ENCODE results near the gene TLL2. TPM values are rescaled to one million over a fixed set of nuclear protein-coding genes. Genes with fewer than 3 reads are reported as not detected.

The TLL2 gene
- total and polyA plus RNA-seq, 2 experiments from 2014 or later = 2.6 to 3.0 TPM

DNA sequence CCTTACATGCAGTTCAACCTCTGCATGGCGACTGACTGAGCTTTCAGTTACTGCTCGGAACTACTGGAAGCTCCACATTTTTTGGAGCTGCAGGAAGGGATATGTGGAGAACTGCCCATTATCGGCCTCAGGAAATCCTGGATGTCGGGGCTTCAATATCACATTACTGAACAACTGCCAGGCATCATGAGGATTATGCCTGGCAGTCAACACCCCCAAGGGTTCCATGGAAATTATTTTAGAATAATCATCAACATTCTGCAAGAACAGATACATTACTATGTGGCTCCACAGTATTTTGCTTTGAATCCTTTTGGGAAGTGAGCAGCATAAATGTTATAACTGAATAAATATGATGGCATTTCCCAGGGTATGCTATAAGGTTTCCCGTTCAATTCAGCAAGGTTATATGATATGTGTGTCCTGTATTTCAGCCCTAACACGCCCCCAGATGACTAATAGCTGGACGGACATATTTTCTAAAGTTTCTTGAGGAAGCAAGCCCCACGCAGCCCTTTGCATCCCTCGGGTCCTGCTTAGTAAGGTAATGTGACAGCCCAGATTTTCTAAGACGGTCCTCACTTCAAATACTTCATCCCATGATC is 101.9 kb downstream of the TLL2 start:
- TF ChIP-seq, protein P1, sequence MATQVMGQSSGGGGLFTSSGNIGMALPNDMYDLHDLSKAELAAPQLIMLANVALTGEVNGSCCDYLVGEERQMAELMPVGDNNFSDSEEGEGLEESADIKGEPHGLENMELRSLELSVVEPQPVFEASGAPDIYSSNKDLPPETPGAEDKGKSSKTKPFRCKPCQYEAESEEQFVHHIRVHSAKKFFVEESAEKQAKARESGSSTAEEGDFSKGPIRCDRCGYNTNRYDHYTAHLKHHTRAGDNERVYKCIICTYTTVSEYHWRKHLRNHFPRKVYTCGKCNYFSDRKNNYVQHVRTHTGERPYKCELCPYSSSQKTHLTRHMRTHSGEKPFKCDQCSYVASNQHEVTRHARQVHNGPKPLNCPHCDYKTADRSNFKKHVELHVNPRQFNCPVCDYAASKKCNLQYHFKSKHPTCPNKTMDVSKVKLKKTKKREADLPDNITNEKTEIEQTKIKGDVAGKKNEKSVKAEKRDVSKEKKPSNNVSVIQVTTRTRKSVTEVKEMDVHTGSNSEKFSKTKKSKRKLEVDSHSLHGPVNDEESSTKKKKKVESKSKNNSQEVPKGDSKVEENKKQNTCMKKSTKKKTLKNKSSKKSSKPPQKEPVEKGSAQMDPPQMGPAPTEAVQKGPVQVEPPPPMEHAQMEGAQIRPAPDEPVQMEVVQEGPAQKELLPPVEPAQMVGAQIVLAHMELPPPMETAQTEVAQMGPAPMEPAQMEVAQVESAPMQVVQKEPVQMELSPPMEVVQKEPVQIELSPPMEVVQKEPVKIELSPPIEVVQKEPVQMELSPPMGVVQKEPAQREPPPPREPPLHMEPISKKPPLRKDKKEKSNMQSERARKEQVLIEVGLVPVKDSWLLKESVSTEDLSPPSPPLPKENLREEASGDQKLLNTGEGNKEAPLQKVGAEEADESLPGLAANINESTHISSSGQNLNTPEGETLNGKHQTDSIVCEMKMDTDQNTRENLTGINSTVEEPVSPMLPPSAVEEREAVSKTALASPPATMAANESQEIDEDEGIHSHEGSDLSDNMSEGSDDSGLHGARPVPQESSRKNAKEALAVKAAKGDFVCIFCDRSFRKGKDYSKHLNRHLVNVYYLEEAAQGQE (IDR thresholded peaks at IDR 0.05; ENCODE audit: unreplicated experiment) = no peak
- TF ChIP-seq CREB1 (CRISPR knock-in tag; IDR thresholded peaks at IDR 0.05; ENCODE audit: low read depth) (no peak), EZH2 (IDR thresholded peaks at IDR 0.05; ENCODE audit: low read depth, unreplicated experiment) (no peak), STAT1 (IDR thresholded peaks at IDR 0.05; ENCODE audit: unreplicated experiment) (no peak), ZNF331 (CRISPR knock-in tag; IDR thresholded peaks at IDR 0.05; ENCODE audit: low read depth) (no peak), EZH2phosphoT487 (IDR thresholded peaks at IDR 0.05; ENCODE audit: unreplicated experiment) (no peak), POLR2AphosphoS5 (IDR thresholded peaks at IDR 0.05; ENCODE audit: low read depth) (no peak), JUNB (IDR thresholded peaks at IDR 0.05; ENCODE audit: unreplicated experiment) (no peak), NANOG (IDR thresholded peaks at IDR 0.05; ENCODE audit: borderline replicate concordance) (no peak), ZNF114 (CRISPR knock-in tag; IDR thresholded peaks at IDR 0.05) (no peak)
- TF ChIP-seq, protein P2, sequence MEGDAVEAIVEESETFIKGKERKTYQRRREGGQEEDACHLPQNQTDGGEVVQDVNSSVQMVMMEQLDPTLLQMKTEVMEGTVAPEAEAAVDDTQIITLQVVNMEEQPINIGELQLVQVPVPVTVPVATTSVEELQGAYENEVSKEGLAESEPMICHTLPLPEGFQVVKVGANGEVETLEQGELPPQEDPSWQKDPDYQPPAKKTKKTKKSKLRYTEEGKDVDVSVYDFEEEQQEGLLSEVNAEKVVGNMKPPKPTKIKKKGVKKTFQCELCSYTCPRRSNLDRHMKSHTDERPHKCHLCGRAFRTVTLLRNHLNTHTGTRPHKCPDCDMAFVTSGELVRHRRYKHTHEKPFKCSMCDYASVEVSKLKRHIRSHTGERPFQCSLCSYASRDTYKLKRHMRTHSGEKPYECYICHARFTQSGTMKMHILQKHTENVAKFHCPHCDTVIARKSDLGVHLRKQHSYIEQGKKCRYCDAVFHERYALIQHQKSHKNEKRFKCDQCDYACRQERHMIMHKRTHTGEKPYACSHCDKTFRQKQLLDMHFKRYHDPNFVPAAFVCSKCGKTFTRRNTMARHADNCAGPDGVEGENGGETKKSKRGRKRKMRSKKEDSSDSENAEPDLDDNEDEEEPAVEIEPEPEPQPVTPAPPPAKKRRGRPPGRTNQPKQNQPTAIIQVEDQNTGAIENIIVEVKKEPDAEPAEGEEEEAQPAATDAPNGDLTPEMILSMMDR (conservative IDR thresholded peaks at IDR 0.05; ENCODE audit: low read depth in 2 of 2) = no peak
- TF ChIP-seq, protein P3, sequence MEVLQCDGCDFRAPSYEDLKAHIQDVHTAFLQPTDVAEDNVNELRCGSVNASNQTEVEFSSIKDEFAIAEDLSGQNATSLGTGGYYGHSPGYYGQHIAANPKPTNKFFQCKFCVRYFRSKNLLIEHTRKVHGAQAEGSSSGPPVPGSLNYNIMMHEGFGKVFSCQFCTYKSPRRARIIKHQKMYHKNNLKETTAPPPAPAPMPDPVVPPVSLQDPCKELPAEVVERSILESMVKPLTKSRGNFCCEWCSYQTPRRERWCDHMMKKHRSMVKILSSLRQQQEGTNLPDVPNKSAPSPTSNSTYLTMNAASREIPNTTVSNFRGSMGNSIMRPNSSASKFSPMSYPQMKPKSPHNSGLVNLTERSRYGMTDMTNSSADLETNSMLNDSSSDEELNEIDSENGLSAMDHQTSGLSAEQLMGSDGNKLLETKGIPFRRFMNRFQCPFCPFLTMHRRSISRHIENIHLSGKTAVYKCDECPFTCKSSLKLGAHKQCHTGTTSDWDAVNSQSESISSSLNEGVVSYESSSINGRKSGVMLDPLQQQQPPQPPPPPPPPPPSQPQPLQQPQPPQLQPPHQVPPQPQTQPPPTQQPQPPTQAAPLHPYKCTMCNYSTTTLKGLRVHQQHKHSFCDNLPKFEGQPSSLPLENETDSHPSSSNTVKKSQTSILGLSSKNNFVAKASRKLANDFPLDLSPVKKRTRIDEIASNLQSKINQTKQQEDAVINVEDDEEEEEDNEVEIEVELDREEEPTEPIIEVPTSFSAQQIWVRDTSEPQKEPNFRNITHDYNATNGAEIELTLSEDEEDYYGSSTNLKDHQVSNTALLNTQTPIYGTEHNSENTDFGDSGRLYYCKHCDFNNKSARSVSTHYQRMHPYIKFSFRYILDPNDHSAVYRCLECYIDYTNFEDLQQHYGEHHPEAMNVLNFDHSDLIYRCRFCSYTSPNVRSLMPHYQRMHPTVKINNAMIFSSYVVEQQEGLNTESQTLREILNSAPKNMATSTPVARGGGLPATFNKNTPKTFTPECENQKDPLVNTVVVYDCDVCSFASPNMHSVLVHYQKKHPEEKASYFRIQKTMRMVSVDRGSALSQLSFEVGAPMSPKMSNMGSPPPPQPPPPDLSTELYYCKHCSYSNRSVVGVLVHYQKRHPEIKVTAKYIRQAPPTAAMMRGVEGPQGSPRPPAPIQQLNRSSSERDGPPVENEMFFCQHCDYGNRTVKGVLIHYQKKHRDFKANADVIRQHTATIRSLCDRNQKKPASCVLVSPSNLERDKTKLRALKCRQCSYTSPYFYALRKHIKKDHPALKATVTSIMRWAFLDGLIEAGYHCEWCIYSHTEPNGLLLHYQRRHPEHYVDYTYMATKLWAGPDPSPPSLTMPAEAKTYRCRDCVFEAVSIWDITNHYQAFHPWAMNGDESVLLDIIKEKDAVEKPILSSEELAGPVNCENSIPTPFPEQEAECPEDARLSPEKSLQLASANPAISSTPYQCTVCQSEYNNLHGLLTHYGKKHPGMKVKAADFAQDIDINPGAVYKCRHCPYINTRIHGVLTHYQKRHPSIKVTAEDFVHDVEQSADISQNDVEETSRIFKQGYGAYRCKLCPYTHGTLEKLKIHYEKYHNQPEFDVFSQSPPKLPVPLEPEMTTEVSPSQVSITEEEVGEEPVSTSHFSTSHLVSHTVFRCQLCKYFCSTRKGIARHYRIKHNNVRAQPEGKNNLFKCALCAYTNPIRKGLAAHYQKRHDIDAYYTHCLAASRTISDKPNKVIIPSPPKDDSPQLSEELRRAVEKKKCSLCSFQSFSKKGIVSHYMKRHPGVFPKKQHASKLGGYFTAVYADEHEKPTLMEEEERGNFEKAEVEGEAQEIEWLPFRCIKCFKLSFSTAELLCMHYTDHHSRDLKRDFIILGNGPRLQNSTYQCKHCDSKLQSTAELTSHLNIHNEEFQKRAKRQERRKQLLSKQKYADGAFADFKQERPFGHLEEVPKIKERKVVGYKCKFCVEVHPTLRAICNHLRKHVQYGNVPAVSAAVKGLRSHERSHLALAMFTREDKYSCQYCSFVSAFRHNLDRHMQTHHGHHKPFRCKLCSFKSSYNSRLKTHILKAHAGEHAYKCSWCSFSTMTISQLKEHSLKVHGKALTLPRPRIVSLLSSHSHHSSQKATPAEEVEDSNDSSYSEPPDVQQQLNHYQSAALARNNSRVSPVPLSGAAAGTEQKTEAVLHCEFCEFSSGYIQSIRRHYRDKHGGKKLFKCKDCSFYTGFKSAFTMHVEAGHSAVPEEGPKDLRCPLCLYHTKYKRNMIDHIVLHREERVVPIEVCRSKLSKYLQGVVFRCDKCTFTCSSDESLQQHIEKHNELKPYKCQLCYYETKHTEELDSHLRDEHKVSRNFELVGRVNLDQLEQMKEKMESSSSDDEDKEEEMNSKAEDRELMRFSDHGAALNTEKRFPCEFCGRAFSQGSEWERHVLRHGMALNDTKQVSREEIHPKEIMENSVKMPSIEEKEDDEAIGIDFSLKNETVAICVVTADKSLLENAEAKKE (CRISPR knock-in tag; IDR thresholded peaks at IDR 0.05) = no peak
- TF ChIP-seq, protein P4, sequence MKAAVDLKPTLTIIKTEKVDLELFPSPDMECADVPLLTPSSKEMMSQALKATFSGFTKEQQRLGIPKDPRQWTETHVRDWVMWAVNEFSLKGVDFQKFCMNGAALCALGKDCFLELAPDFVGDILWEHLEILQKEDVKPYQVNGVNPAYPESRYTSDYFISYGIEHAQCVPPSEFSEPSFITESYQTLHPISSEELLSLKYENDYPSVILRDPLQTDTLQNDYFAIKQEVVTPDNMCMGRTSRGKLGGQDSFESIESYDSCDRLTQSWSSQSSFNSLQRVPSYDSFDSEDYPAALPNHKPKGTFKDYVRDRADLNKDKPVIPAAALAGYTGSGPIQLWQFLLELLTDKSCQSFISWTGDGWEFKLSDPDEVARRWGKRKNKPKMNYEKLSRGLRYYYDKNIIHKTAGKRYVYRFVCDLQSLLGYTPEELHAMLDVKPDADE (IDR thresholded peaks at IDR 0.05) = no peak
- ATAC-seq = no peak
- Histone ChIP-seq H4K20me1 (replicated peaks; ENCODE audit: insufficient read depth) (no peaks in the 10 kb centered on the region), H3K4me1 (ENCODE audit: insufficient read depth) (no peaks in the 10 kb centered on the region), H3K4me2 (no peak overlapping the region), H3K79me2 (replicated peaks; ENCODE audit: insufficient read depth) (no peaks in the 10 kb centered on the region), H3K27ac (ENCODE audit: low read depth) (no peak overlapping the region), H3K9me2 (ENCODE audit: insufficient read depth) (0 out of 2 replicates have a peak, but pooled peaks cover 2% of the 10 kb centered on the region), H3F3A (replicated peaks; ENCODE audit: low read depth) (no peaks in the 10 kb centered on the region), H3K36me3 (ENCODE audit: insufficient read depth) (no peaks in the 10 kb centered on the region), H2AFZ (no peak overlapping the region), H3K4me3 (no peak overlapping the region), H3K27me3 (ENCODE audit: insufficient read depth) (no peaks in the 10 kb centered on the region)
- H3K9me3 Mint-ChIP-seq = no peaks in the 10 kb centered on the region
- H3K27me3 Mint-ChIP-seq (ENCODE audit: insufficient read depth, low read depth, poor library complexity) = no peaks in the 10 kb centered on the region
- H3K27ac Mint-ChIP-seq = no peak overlapping the region
- H3K4me1 Mint-ChIP-seq = 0 out of 3 replicates have a peak, but pooled peaks cover 2% of the 10 kb centered on the region
- no peaks in the 10 kb centered on the region for H3K36me3 Mint-ChIP-seq (ENCODE audit: low read depth)
- H3K4me3 Mint-ChIP-seq = no peak overlapping the region
- DNase-seq (ENCODE audit: low spot score) = no peak
